CD14-positive monocyte (primary cell): ENCODE measurements around the gene TBXAS1. TPM values are rescaled to one million over a fixed set of nuclear protein-coding genes. Genes with fewer than 3 reads are reported as not detected.

Source experiments
- DNase-seq, 3 donors: peaks; one replicate each; pipeline ENCODE4 v3.0.0-alpha.2; 2011 to 2022
- H2AFZ ChIP-seq: 2 replicates; pipeline ENCODE4 v1.6.0; 2012; ENCODE audit warnings: mild to moderate bottlenecking, low read depth, low read length, inconsistent platforms; ENCODE audit not compliant: insufficient read depth, poor library complexity, severe bottlenecking
- H3K27ac ChIP-seq, 2 donors: 1 replicate in 1 of 2; 2 replicates in 1 of 2; pipeline ENCODE4 v1.5.1; 2012 to 2013; ENCODE audit warnings: low read length in 2 of 2, control low read depth in 1 of 2, inconsistent platforms in 1 of 2, low read depth in 1 of 2, mild to moderate bottlenecking in 1 of 2
- H3K27me3 ChIP-seq, 2 donors: one replicate each; pipeline versions ENCODE4 v1.6.0 to v1.6.1; 2011 to 2013; ENCODE audit warnings: low read length in 2 of 2; ENCODE audit not compliant: control insufficient read depth in 2 of 2, insufficient read depth in 2 of 2
- H3K36me3 ChIP-seq, 2 donors: replicated peaks in 1 of 2; 1 replicate in 1 of 2; 2 replicates in 1 of 2; pipeline versions ENCODE4 v1.5.1 to v1.6.1; 2012 to 2013; ENCODE audit warnings: low read length in 2 of 2, control low read depth in 1 of 2, inconsistent platforms in 1 of 2, mild to moderate bottlenecking in 1 of 2; ENCODE audit not compliant: insufficient read depth in 2 of 2, control insufficient read depth in 1 of 2
- H3K4me1 ChIP-seq, 2 donors: 1 replicate in 1 of 2; 2 replicates in 1 of 2; pipeline versions ENCODE4 v1.5.1 to v1.6.1; 2012 to 2013; ENCODE audit warnings: low read length in 2 of 2, control low read depth in 1 of 2, inconsistent platforms in 1 of 2, mild to moderate bottlenecking in 1 of 2, moderate library complexity in 1 of 2; ENCODE audit not compliant: insufficient read depth in 2 of 2, control insufficient read depth in 1 of 2
- H3K4me2 ChIP-seq: replicated peaks from 2 replicates; pipeline ENCODE3; 2012; ENCODE audit warnings: low read length, moderate library complexity, mild to moderate bottlenecking; ENCODE audit not compliant: poor library complexity, severe bottlenecking; ENCODE audit errors: extremely low read depth
- H3K4me3 ChIP-seq, 3 experiments: fragments of 200-600 bp in 1 of 3; sonication (generic) in 1 of 3; replicated peaks in 1 of 3; 1 replicate in 2 of 3; 2 replicates in 1 of 3; pipeline ENCODE4 v1.5.1; 2011 to 2013; ENCODE audit warnings: low read length in 3 of 3, mild to moderate bottlenecking in 3 of 3, control low read depth in 2 of 3, low read depth in 2 of 3, inconsistent platforms in 1 of 3, moderate library complexity in 1 of 3
- H3K79me2 ChIP-seq: 2 replicates; pipeline ENCODE4 v1.6.0; 2012; ENCODE audit warnings: mild to moderate bottlenecking, control low read depth, inconsistent platforms, low read length, moderate library complexity; ENCODE audit not compliant: insufficient read depth
- H3K9ac ChIP-seq: 2 replicates; pipeline ENCODE4 v1.6.0; 2017; ENCODE audit warnings: low read length, mild to moderate bottlenecking; ENCODE audit not compliant: insufficient read depth, poor library complexity, severe bottlenecking
- H3K9me3 ChIP-seq, 2 donors: replicated peaks in 1 of 2; 1 replicate in 1 of 2; 2 replicates in 1 of 2; pipeline versions ENCODE4 v1.5.1 to v1.6.1; 2012 to 2013; ENCODE audit warnings: low read length in 2 of 2, control low read depth in 1 of 2; ENCODE audit not compliant: control insufficient read depth in 1 of 2, insufficient read depth in 1 of 2
- H4K20me1 ChIP-seq: 2 replicates; pipeline ENCODE4 v1.6.0; 2012; ENCODE audit warnings: mild to moderate bottlenecking, low read length, control low read depth, moderate library complexity; ENCODE audit not compliant: insufficient read depth
- H3K27ac Mint-ChIP-seq, 7 donors: one replicate each; pipeline ENCODE4 v1.8.0; 2020; ENCODE audit warnings: mild to moderate bottlenecking in 7 of 7, mixed read lengths in 7 of 7, moderate library complexity in 6 of 7, inconsistent platforms in 2 of 7
- H3K27me3 Mint-ChIP-seq, 3 donors: one replicate each; pipeline ENCODE4 v1.8.0; 2021 to 2022; ENCODE audit warnings: low read depth in 3 of 3, mild to moderate bottlenecking in 3 of 3, mixed read lengths in 3 of 3, moderate library complexity in 3 of 3, inconsistent platforms in 1 of 3
- H3K36me3 Mint-ChIP-seq, 2 donors: one replicate each; pipeline ENCODE4 v1.8.0; 2020; ENCODE audit warnings: mixed read lengths in 2 of 2, inconsistent platforms in 1 of 2, mild to moderate bottlenecking in 1 of 2
- H3K4me1 Mint-ChIP-seq: one replicate; pipeline ENCODE4 v1.8.0; 2020; ENCODE audit warnings: mild to moderate bottlenecking, mixed read lengths
- H3K4me3 Mint-ChIP-seq, 2 donors: one replicate each; pipeline ENCODE4 v1.8.0; 2020; ENCODE audit warnings: mild to moderate bottlenecking in 2 of 2, mixed read lengths in 2 of 2, moderate library complexity in 1 of 2
- H3K9me3 Mint-ChIP-seq, 7 donors: one replicate each; pipeline ENCODE4 v1.8.0; 2020 to 2022; ENCODE audit warnings: mixed read lengths in 7 of 7, mild to moderate bottlenecking in 6 of 7, moderate library complexity in 6 of 7, inconsistent platforms in 2 of 7
- CTCF ChIP-seq: fragments of 200-600 bp; IDR thresholded peaks from one replicate; pipeline ENCODE4 v1.8.0; 2022; ENCODE audit warnings: antibody characterized with exemption, mild to moderate bottlenecking
- WGBS: methylation state at CpG from one replicate; pipeline ENCODE4 v1.1.5; 2013; ENCODE audit warnings: missing lambda C conversion rate; ENCODE audit not compliant: insufficient coverage; 5-methylcytosine and 5-hydroxymethylcytosine counted together
- intact Hi-C, 2 donors: fragments of 100-400 bp; cut with micrococcal nuclease; formaldehyde crosslinking; loops; one replicate each; pipeline versions ENCODE4 v1.15.0 to v1.15.1; 2023
- polyA plus RNA-seq, 3 donors: library from polyadenylated mRNA; depleted of rRNA in 1 of 3; unstranded in 2 of 3; stranded (reverse) in 1 of 3; fragments of 300-500 nt in 2 of 3; fragments of >200 nt in 1 of 3; fragmentation: Illumina TruSeq in 2 of 3; gene quantifications; 1 replicate in 2 of 3; 2 replicates in 1 of 3; pipeline ENCODE4 v1.2.3, GENCODE V29; 2012 to 2021

TBXAS1 gene
- polyA plus RNA-seq, 3 donors = 289 to 335 (median 298) TPM

- Histone ChIP-seq H3K4me3 (no peak overlapping the region), H3K9ac (no peak overlapping the region), H3K36me3 (peaks cover 33 to 75% of the 10 kb centered on the region in 2 donors), H3K4me1 (peaks cover 5 to 8% of the 10 kb centered on the region in 2 donors), H3K4me2 (no peak overlapping the region), H3K27ac (no peak overlapping the region), H3K9me3 (peaks cover 0 to 12% of the 10 kb centered on the region in 2 donors), H3K27me3 (no peaks in the 10 kb centered on the region), H2AFZ (no peak overlapping the region), H4K20me1 (peaks cover 91% of the 10 kb centered on the region), H3K79me2 (no peaks in the 10 kb centered on the region)
- Mint-ChIP-seq H3K9me3 (peaks cover 14 to 20% (median 19%) of the 10 kb centered on the region in 7 donors), H3K4me1 (peaks cover 13% of the 10 kb centered on the region), H3K27me3 (no peaks in the 10 kb centered on the region), H3K36me3 (peaks cover 59 to 71% of the 10 kb centered on the region in 2 donors), H3K27ac (no peak overlapping the region), H3K4me3 (no peak overlapping the region)
- no peak for TF ChIP-seq CTCF
- intact Hi-C loops = loop anchor here in 1 of 2 donors (5.0 kb wide), 1 partner anchor 301 kb away; no protein-coding TSS in a partner anchor
- no peak for DNase-seq
- 100% methylated on average over 3 of the region's 10 CpGs for WGBS
Measured at GRCh38 chr7:139948587-139949335, 119.7 kb downstream of the TBXAS1 start.

- Histone ChIP-seq H4K20me1 (peaks cover 91% of the 10 kb centered on the region), H3K27ac (no peak overlapping the region), H3K9ac (no peak overlapping the region), H3K4me1 (peaks cover 5 to 8% of the 10 kb centered on the region in 2 donors), H3K27me3 (no peaks in the 10 kb centered on the region), H3K36me3 (peaks cover 30 to 75% of the 10 kb centered on the region in 2 donors), H3K4me2 (no peak overlapping the region), H3K9me3 (peaks cover 0 to 11% of the 10 kb centered on the region in 2 donors), H3K4me3 (no peak overlapping the region), H3K79me2 (no peaks in the 10 kb centered on the region), H2AFZ (no peak overlapping the region)
- no peak for TF ChIP-seq CTCF
- H3K27ac Mint-ChIP-seq = no peak overlapping the region
- peaks cover 53 to 69% of the 10 kb centered on the region in 2 donors for H3K36me3 Mint-ChIP-seq
- H3K4me3 Mint-ChIP-seq = no peak overlapping the region
- intact Hi-C loops = loop anchor here in 1 of 2 donors (5.0 kb wide), 1 partner anchor 302 kb away; no protein-coding TSS in a partner anchor
- H3K27me3 Mint-ChIP-seq = no peaks in the 10 kb centered on the region
- H3K9me3 Mint-ChIP-seq = peaks cover 9 to 19% (median 15%) of the 10 kb centered on the region in 7 donors
- WGBS = 100% methylated on average over 1 of the region's 3 CpGs
- H3K4me1 Mint-ChIP-seq = peaks cover 13% of the 10 kb centered on the region
- no peak for DNase-seq
Measured at GRCh38 chr7:139949629-139950028, 120.6 kb downstream of the TBXAS1 start.
